ENCODE data around the gene FUT1. TPM values are rescaled to one million over a fixed set of nuclear protein-coding genes. Genes with fewer than 3 reads are reported as not detected.
A peak's percentile ranks its signal among the peaks of the same experiment; 100 is the strongest.

Gene FUT1
- total RNA-seq, 1 experiment from 2014 or later = 14.7 TPM

DNA sequence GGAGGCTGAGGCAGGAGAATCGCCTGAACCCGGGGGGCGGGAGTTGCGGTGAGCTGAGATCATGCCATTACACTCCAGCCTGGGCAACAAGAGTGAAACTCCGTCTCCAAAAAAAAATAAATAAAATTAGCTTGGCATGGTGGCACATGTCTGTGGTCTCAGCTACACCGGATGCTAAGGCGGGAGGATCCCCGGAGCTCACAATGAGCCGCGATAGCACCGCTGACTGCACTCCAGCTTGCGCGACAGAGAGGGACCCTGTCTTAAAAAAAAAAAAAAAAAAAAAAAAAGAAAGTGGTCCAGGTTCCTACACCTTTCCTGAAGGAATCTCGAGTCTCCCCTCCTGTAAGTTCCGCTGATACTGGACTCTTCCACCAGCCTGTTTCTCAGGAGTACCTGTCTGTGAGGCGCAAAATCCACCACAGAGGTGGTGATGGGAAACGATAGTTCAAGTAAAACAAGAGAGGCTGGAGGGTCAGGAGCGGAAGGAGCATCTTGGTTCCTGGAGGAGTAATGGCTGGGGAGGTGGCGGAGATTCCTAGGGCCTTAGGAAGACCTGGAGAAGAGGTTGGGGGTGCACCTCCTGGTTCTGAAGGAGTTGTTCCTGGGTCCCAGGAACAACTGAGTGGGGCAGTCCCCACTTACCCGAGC, 471 bp downstream of the FUT1 start:
- POLR2A ChIA-PET = interaction anchor here (1.2 to 1.5 kb wide), 2 partner anchors 13 to 31 kb away, joined by 4 to 10 read pairs; no protein-coding TSS in a partner anchor
- TF ChIP-seq CTCF (IDR thresholded peaks at IDR 0.05; ENCODE audit: unreplicated experiment) = no peak
- H3K36me3 Mint-ChIP-seq (ENCODE audit: insufficient read depth, unreplicated experiment) = peaks cover 14% of the 10 kb centered on the region
- no peaks in the 10 kb centered on the region for H3K27me3 Mint-ChIP-seq (ENCODE audit: insufficient read depth, unreplicated experiment)
- BruUV-seq (replicated peaks) = TSS peak; percentile 43
- peaks cover 29% of the 10 kb centered on the region for H3K4me1 Mint-ChIP-seq (ENCODE audit: insufficient read depth, unreplicated experiment)
- peak overlapping the region; percentile 17 for H3K27ac Mint-ChIP-seq (ENCODE audit: low read depth, unreplicated experiment)
- H3K4me3 Mint-ChIP-seq (ENCODE audit: unreplicated experiment) = peak overlapping the region; percentile 77
- no peaks in the 10 kb centered on the region for H3K9me3 Mint-ChIP-seq (ENCODE audit: unreplicated experiment)
- CTCF ChIA-PET = interaction anchor here (1.7 kb wide), 1 partner anchor 12 kb away, joined by 9 read pairs; the partner anchor contains the start of gene RASIP1
- intact Hi-C loops (cut with micrococcal nuclease) = no loop called here
- no peak for DNase-seq (ENCODE audit: unreplicated experiment)

DNA sequence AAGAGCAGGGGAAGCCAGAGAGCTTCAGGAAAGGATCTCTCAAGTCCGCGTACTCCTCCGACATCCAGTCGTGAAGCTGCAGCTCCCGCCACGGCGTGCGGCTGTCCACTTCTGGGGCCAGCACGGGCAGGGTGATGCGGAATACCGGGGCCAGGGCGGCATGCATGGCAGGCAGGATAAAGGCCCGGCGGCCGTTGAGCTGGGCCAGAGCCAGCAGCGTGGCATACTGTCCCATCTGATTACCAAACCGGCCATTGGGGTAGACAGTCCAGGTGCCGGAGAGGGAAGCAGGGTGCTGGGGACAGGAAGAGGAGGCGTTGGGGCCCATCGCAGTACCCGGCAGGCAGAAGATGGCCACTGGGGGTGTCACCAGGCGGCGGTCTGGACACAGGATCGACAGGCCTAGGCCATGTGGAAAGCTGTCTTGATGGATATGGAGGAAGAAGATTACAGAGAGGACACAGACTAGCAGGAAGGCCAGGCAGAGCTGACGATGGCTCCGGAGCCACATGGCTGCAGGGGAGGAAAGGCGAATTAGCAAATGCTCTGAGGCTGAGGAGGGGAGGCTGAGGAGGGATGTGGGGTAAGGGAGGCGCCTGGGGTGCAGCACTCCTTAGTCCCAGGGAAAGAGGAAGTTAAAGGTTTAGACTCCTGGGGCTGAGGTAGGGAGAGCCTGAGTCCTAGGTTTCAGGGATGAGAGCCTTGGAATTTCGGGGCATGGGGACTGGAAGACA, 1.5 kb downstream of the FUT1 start:
- Mint-ChIP-seq H3K4me1 (ENCODE audit: insufficient read depth, unreplicated experiment) (peaks cover 29% of the 10 kb centered on the region), H3K36me3 (ENCODE audit: insufficient read depth, unreplicated experiment) (peaks cover 14% of the 10 kb centered on the region), H3K4me3 (ENCODE audit: unreplicated experiment) (peak overlapping the region; percentile 77), H3K9me3 (ENCODE audit: unreplicated experiment) (no peaks in the 10 kb centered on the region), H3K27ac (ENCODE audit: low read depth, unreplicated experiment) (no peak overlapping the region), H3K27me3 (ENCODE audit: insufficient read depth, unreplicated experiment) (no peaks in the 10 kb centered on the region)
- CTCF ChIA-PET = interaction anchor here (1.7 kb wide), 1 partner anchor 11 kb away, joined by 9 read pairs; the partner anchor contains the start of gene RASIP1
- no peak for TF ChIP-seq CTCF (IDR thresholded peaks at IDR 0.05; ENCODE audit: unreplicated experiment)
- intact Hi-C loops (cut with micrococcal nuclease) = no loop called here
- BruUV-seq (replicated peaks) = no TSS peak
- no peak for DNase-seq (ENCODE audit: unreplicated experiment)
- POLR2A ChIA-PET = interaction anchor here (1.5 kb wide), 1 partner anchor 12 kb away, joined by 10 read pairs; no protein-coding TSS in a partner anchor

- H3K27ac Mint-ChIP-seq (ENCODE audit: low read depth, unreplicated experiment) = no peak overlapping the region
- ChIA-PET CTCF (interaction anchor here (1.7 kb wide), 1 partner anchor 11 kb away, joined by 9 read pairs; the partner anchor contains the start of gene RASIP1), POLR2A (no interaction called here)
- no peak overlapping the region for H3K4me3 Mint-ChIP-seq (ENCODE audit: unreplicated experiment)
- H3K27me3 Mint-ChIP-seq (ENCODE audit: insufficient read depth, unreplicated experiment) = no peaks in the 10 kb centered on the region
- no peak for DNase-seq (ENCODE audit: unreplicated experiment)
- intact Hi-C loops (cut with micrococcal nuclease) = no loop called here
- H3K36me3 Mint-ChIP-seq (ENCODE audit: insufficient read depth, unreplicated experiment) = peaks cover 14% of the 10 kb centered on the region
- peaks cover 25% of the 10 kb centered on the region for H3K4me1 Mint-ChIP-seq (ENCODE audit: insufficient read depth, unreplicated experiment)
- no TSS peak for BruUV-seq (replicated peaks)
- H3K9me3 Mint-ChIP-seq (ENCODE audit: unreplicated experiment) = no peaks in the 10 kb centered on the region
- no peak for TF ChIP-seq CTCF (IDR thresholded peaks at IDR 0.05; ENCODE audit: unreplicated experiment)
Observed at GRCh38 chr19:48750351-48750750, 2.1 kb downstream of the FUT1 start.

DNA sequence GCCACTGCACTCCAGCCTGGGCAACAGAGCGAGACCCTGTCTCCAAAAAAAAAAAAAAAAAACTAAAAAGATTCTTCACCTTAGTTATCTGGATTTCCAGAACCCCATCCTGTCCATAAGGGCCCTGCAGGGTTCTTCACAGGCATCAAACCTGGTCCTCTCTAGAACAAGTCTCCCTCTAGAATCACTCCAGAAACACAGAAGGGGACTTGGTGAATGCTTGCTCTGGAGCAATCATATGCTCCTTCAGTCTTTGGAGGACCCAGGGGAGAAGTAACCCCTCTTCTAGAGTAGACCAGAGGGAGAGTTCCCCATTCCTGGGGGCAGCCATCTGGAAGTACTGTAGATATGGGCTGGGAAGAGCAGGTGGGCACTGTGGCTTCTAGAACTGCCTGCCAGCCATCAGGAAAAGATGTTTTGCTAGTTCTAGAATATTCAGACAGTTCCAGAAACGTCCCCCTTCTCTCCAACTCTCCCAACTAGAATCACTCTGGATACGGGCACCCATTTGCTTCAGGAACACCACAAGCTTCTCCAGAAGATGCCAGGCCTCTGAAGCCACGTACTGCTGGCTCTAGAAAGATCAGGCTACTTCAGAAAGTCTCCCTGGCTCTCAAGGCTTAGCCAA, 2.8 kb downstream of the FUT1 start:
- intact Hi-C loops (cut with micrococcal nuclease) = no loop called here
- no peak overlapping the region for H3K4me3 Mint-ChIP-seq (ENCODE audit: unreplicated experiment)
- H3K9me3 Mint-ChIP-seq (ENCODE audit: unreplicated experiment) = no peaks in the 10 kb centered on the region
- CTCF ChIA-PET = no interaction called here
- H3K27ac Mint-ChIP-seq (ENCODE audit: low read depth, unreplicated experiment) = no peak overlapping the region
- DNase-seq (ENCODE audit: unreplicated experiment) = no peak
- no peak for TF ChIP-seq CTCF (IDR thresholded peaks at IDR 0.05; ENCODE audit: unreplicated experiment)
- H3K27me3 Mint-ChIP-seq (ENCODE audit: insufficient read depth, unreplicated experiment) = no peaks in the 10 kb centered on the region
- peaks cover 14% of the 10 kb centered on the region for H3K36me3 Mint-ChIP-seq (ENCODE audit: insufficient read depth, unreplicated experiment)
- TSS peak; percentile 2 for BruUV-seq (replicated peaks)
- POLR2A ChIA-PET = no interaction called here
- peaks cover 18% of the 10 kb centered on the region for H3K4me1 Mint-ChIP-seq (ENCODE audit: insufficient read depth, unreplicated experiment)

Measured in MCF 10A (cell line).